ENCODE results near the gene MED12L. TPM values are rescaled to one million over a fixed set of nuclear protein-coding genes. Genes with fewer than 3 reads are reported as not detected.

MED12L gene
- total and polyA plus RNA-seq, 2 donors from 2014 or later = 0.13 to 0.82 TPM

DNA sequence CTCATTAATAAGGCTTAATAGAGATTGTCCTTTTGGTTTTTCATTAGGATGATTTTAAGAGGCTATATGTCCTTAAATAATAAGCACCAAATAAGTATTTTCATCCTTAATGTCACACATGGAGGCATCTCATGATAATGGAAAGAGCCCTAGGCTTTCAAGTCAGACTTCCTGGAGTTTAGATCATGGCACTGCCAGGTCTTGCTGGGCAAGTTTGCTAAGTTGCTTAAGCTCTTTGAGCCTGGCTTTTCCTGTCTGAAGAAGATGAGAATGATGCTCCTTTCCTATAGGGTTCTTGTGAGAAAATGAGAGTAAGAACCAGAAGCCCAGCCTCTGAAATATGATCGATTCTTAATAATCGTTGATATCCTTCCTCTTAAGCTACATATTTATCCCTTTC, 322.5 kb downstream of the MED12L start:
- Histone ChIP-seq H3K27ac (ENCODE audit: low read depth in 2 of 2, low read length in 2 of 2) (no peak overlapping the region), H3K9me3 (ENCODE audit: control insufficient read depth in 2 of 3, insufficient read depth in 1 of 3, low read length in 3 of 3) (no peaks in the 10 kb centered on the region), H3K9ac (ENCODE audit: low read length in 3 of 3) (no peak overlapping the region), H3K27me3 (ENCODE audit: control insufficient read depth, insufficient read depth, low read length) (no peaks in the 10 kb centered on the region), H3K4me1 (ENCODE audit: control insufficient read depth in 2 of 3, insufficient read depth in 2 of 3, low read depth in 1 of 3, low read length in 3 of 3) (no peaks in the 10 kb centered on the region), H3K36me3 (ENCODE audit: control insufficient read depth in 2 of 3, insufficient read depth in 3 of 3, low read length in 3 of 3) (no peaks in the 10 kb centered on the region), H3K4me3 (ENCODE audit: low read length in 3 of 3) (no peak overlapping the region)
- intact Hi-C loops (cut with DNase I) = no loop called here
- no peak for DNase-seq
- FAIRE-seq = no peak
- TF ChIP-seq, protein P1, sequence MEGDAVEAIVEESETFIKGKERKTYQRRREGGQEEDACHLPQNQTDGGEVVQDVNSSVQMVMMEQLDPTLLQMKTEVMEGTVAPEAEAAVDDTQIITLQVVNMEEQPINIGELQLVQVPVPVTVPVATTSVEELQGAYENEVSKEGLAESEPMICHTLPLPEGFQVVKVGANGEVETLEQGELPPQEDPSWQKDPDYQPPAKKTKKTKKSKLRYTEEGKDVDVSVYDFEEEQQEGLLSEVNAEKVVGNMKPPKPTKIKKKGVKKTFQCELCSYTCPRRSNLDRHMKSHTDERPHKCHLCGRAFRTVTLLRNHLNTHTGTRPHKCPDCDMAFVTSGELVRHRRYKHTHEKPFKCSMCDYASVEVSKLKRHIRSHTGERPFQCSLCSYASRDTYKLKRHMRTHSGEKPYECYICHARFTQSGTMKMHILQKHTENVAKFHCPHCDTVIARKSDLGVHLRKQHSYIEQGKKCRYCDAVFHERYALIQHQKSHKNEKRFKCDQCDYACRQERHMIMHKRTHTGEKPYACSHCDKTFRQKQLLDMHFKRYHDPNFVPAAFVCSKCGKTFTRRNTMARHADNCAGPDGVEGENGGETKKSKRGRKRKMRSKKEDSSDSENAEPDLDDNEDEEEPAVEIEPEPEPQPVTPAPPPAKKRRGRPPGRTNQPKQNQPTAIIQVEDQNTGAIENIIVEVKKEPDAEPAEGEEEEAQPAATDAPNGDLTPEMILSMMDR (IDR thresholded peaks at IDR 0.05; ENCODE audit: borderline replicate concordance, extremely low read depth, insufficient read depth) = no peak

DNA sequence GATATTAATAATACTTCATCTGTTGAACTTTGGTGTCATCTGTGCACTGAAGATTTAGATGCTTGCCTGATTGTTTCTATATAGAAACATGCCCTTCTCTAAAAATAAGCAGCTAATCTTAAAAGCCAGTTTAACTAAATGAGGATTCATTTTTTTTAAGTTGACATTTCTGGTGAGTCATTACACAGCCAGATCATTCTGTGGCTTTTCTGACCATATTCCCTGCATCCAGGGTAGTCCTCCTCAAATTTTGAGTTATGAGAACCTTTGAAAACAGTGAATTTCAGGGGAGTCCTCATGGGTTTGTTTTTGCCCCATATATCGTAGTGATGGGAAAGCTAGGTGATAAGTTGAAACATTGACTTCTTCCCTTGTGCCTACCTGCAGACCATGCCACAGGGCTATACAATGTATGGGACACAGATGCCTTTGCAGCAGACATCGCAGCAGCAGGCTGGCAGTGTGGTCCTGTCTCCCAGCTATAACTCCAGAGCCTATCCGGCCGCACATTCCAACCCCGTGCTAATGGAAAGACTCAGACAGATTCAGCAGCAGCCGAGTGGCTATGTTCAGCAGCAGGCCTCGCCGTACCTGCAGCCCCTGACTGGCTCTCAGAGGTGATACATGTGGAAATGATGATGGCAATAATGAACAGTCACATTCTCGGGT, 325.6 kb downstream of the MED12L start:
- Histone ChIP-seq H3K9ac (ENCODE audit: low read length in 3 of 3) (no peak overlapping the region), H3K4me3 (ENCODE audit: low read length in 3 of 3) (no peak overlapping the region), H3K36me3 (ENCODE audit: control insufficient read depth in 2 of 3, insufficient read depth in 3 of 3, low read length in 3 of 3) (no peaks in the 10 kb centered on the region), H3K27ac (ENCODE audit: low read depth in 2 of 2, low read length in 2 of 2) (no peak overlapping the region), H3K27me3 (ENCODE audit: control insufficient read depth, insufficient read depth, low read length) (no peaks in the 10 kb centered on the region), H3K9me3 (ENCODE audit: control insufficient read depth in 2 of 3, insufficient read depth in 1 of 3, low read length in 3 of 3) (no peaks in the 10 kb centered on the region), H3K4me1 (ENCODE audit: control insufficient read depth in 2 of 3, insufficient read depth in 2 of 3, low read depth in 1 of 3, low read length in 3 of 3) (no peaks in the 10 kb centered on the region)
- FAIRE-seq = no peak
- DNase-seq = no peak
- TF ChIP-seq, protein P1 (IDR thresholded peaks at IDR 0.05; ENCODE audit: borderline replicate concordance, extremely low read depth, insufficient read depth) = no peak
- intact Hi-C loops (cut with DNase I) = no loop called here

DNA sequence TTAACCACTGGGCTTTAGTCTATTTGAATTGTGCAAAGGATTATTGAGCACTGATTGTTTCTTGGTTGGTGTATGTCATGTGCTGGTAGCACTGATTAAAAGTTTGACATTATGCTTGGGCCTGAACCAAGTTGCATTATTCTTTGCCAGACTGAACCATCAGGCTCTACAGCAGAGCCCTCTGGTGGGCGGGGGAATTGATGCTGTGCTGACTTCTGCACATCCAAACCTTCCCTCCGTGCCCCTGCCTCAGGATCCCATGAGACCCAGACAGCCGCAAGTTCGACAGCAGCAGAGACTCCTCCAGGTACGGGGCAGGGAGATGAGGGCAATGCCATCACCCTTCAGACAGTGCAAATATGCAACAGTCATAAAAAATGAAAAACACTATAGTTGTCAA, 327.5 kb downstream of the MED12L start:
- Histone ChIP-seq H3K4me3 (ENCODE audit: low read length in 3 of 3) (no peak overlapping the region), H3K27ac (ENCODE audit: low read depth in 2 of 2, low read length in 2 of 2) (no peak overlapping the region), H3K36me3 (ENCODE audit: control insufficient read depth in 2 of 3, insufficient read depth in 3 of 3, low read length in 3 of 3) (no peaks in the 10 kb centered on the region), H3K4me1 (ENCODE audit: control insufficient read depth in 2 of 3, insufficient read depth in 2 of 3, low read depth in 1 of 3, low read length in 3 of 3) (no peaks in the 10 kb centered on the region), H3K27me3 (ENCODE audit: control insufficient read depth, insufficient read depth, low read length) (no peaks in the 10 kb centered on the region), H3K9me3 (ENCODE audit: control insufficient read depth in 2 of 3, insufficient read depth in 1 of 3, low read length in 3 of 3) (no peaks in the 10 kb centered on the region), H3K9ac (ENCODE audit: low read length in 3 of 3) (no peak overlapping the region)
- no peak for DNase-seq
- intact Hi-C loops (cut with DNase I) = no loop called here
- TF ChIP-seq, protein P1 (IDR thresholded peaks at IDR 0.05; ENCODE audit: borderline replicate concordance, extremely low read depth, insufficient read depth) = no peak
- FAIRE-seq = no peak

DNA sequence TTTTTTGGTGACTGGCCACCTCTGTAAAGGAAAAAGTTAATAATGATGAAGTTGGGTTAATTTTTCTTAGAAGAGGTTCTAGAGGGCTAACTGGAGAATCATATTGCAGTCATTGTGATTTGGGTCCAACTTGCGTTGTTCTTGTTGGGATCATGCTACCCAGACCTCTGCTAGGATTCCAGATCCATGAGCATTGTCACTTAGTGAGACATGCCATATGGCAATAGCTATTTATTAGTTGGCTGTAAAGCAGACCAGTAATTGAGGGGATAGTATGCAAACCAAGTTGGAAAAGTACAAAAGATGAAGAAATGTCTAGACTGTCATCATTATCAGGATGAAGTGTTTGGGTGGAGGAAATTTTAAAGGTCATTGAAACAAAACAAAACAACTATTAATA, 329.8 kb downstream of the MED12L start:
- H3K36me3 ChIP-seq (ENCODE audit: control insufficient read depth in 2 of 3, insufficient read depth in 3 of 3, low read length in 3 of 3) = no peaks in the 10 kb centered on the region
- DNase-seq (no peak), FAIRE-seq (no peak)
- TF ChIP-seq, protein P1 (IDR thresholded peaks at IDR 0.05; ENCODE audit: borderline replicate concordance, extremely low read depth, insufficient read depth) = no peak
- H3K9ac ChIP-seq (ENCODE audit: low read length in 3 of 3) = no peak overlapping the region
- no peaks in the 10 kb centered on the region for H3K27me3 ChIP-seq (ENCODE audit: control insufficient read depth, insufficient read depth, low read length)
- no peaks in the 10 kb centered on the region for H3K9me3 ChIP-seq (ENCODE audit: control insufficient read depth in 2 of 3, insufficient read depth in 1 of 3, low read length in 3 of 3)
- no peak overlapping the region for H3K4me3 ChIP-seq (ENCODE audit: low read length in 3 of 3)
- no peak overlapping the region for H3K27ac ChIP-seq (ENCODE audit: low read depth in 2 of 2, low read length in 2 of 2)
- intact Hi-C loops (cut with DNase I) = no loop called here
- no peaks in the 10 kb centered on the region for H3K4me1 ChIP-seq (ENCODE audit: control insufficient read depth in 2 of 3, insufficient read depth in 2 of 3, low read depth in 1 of 3, low read length in 3 of 3)

Measured in kidney (tissue), 14 donors.